Measurements from ENCODE around the gene GNMT. TPM values are rescaled to one million over a fixed set of nuclear protein-coding genes. Genes with fewer than 3 reads are reported as not detected.

Gene GNMT
- total and polyA plus RNA-seq, 9 of the 15 experiments (the other 6 are each of a cell fraction or from before 2014, with no cell fraction given), result 0.11 to 0.29 (median 0.15) TPM; not detected in 6

- WGBS (ENCODE audit: insufficient coverage, low coverage, missing lambda C conversion rate), result 57% methylated on average over 9 of the region's 9 CpGs
- H3K79me2 ChIP-seq (ENCODE audit: control insufficient read depth, insufficient read depth, low read length), result peaks cover 48% of the 10 kb centered on the region
- no peak for TF ChIP-seq ZNF431 (CRISPR knock-in tag; IDR thresholded peaks at IDR 0.05)
- no peak for TF ChIP-seq PKNOX1 (IDR thresholded peaks at IDR 0.05)
- 0 out of 4 replicates have a peak, but pooled peaks of 1 of the 2 experiments have one; percentile 11 for TF ChIP-seq ARNT (IDR thresholded peaks at IDR 0.05)
- 0 out of 2 replicates have a peak, but pooled peaks have one; percentile 15 for TF ChIP-seq ZNF395 (CRISPR knock-in tag; IDR thresholded peaks at IDR 0.05)
- no peak for TF ChIP-seq ZBTB40 (IDR thresholded peaks at IDR 0.05)
- no peak for TF ChIP-seq ZBTB40 (CRISPR knock-in tag; IDR thresholded peaks at IDR 0.05)
- 0 out of 2 replicates have a peak, but pooled peaks have one; percentile 13 for TF ChIP-seq CREB3 (tag; conservative IDR thresholded peaks at IDR 0.05; ENCODE audit: low read depth)
- 0 out of 2 replicates have a peak, but pooled peaks have one; percentile 1 for TF ChIP-seq MAFG (tag; conservative IDR thresholded peaks at IDR 0.05)
Measured at GRCh38 chr6:42979523-42980177, 19.1 kb downstream of the GNMT start.

More at GRCh38 chr6:42979523-42980177, 19.1 kb downstream of the GNMT start:
- Histone ChIP-seq H3K4me2 (ENCODE audit: insufficient read depth, low read length) (peak overlapping the region; percentile 90), H3K4me1 (replicated peaks in 1 of 2; ENCODE audit: control insufficient read depth in 2 of 2, insufficient read depth in 2 of 2, low read length in 2 of 2) (peaks cover 25 to 36% of the 10 kb centered on the region in 2 experiments; a peak in 4 of 5 replicates), H3K27me3 (ENCODE audit: control insufficient read depth in 2 of 2, insufficient read depth in 2 of 2, low read length in 2 of 2) (no peaks in the 10 kb centered on the region), H3K36me3 (ENCODE audit: control insufficient read depth, insufficient read depth, low read length) (peaks cover 24% of the 10 kb centered on the region), H3K9me3 (replicated peaks; ENCODE audit: control insufficient read depth, insufficient read depth, low read depth, low read length) (no peaks in the 10 kb centered on the region), H2AFZ (ENCODE audit: low read depth, low read length) (peak overlapping the region; percentile 93), H4K20me1 (replicated peaks; ENCODE audit: control insufficient read depth, insufficient read depth, low read length) (peaks cover 5% of the 10 kb centered on the region; the same call in 1 of the 2 replicates), H3K9ac (ENCODE audit: insufficient read depth in 1 of 2, low read depth in 2 of 2, low read length in 2 of 2) (peak overlapping the region; percentile 96 to 100), H3K9me1 (ENCODE audit: control insufficient read depth, insufficient read depth, low read length) (no peaks in the 10 kb centered on the region), H3K4me3 (peak overlapping the region; percentile 95), H3K27ac (ENCODE audit: extremely low read depth, low read depth, low read length) (peak overlapping the region; percentile 88)
- intact Hi-C loops (cut with micrococcal nuclease), result loop anchor here (2.0 kb wide), 1 partner anchor 35 kb away; the partner anchor contains the start of gene KLHDC3
- FAIRE-seq, result no peak
- peak; percentile 1 for ATAC-seq
- ChIA-PET POLR2A (interaction anchor here (0.6 to 2.5 kb wide), 15 partner anchors 8 to 355 kb away, joined by 3 to 13 read pairs (median 4); partner anchors contain the start of genes CNPY3, KLHDC3, MEA1 and RPL7L1), CTCF (ENCODE audit: low intra/inter-chr PET ratio) (no interaction called here)
- peak in 1 of 4 experiments; percentile 60 for DNase-seq (ENCODE audit: extremely low read depth in 1 of 4, low spot score in 3 of 4)
- TSS peak; percentile 97 for BruUV-seq (replicated peaks)
- in situ Hi-C loops (cut with MboI), result no loop called here

Measured in K562 (cell line).